Ovary (tissue), 3 donors: ENCODE data around the gene CATSPERB.

ENCODE experiments used
- CTCF ChIP-seq, 3 donors: fragments of 450-650 bp in 2 of 3; fragments of 200-600 bp in 1 of 3; IDR thresholded peaks; one replicate each; pipeline versions ENCODE4 v1.5.1 to v1.8.0; 2016 to 2022; ENCODE audit warnings: antibody characterized with exemption in 3 of 3, mild to moderate bottlenecking in 1 of 3
- POLR2A ChIP-seq: fragments of 450-650 bp; IDR thresholded peaks from one replicate; pipeline ENCODE4 v1.6.1; 2017; ENCODE audit warnings: antibody characterized with exemption, mild to moderate bottlenecking, moderate library complexity
- donor health status: DM: no; HTN: no; CAD: no.

- no peak for TF ChIP-seq CTCF (IDR thresholded peaks at IDR 0.05)
- TF ChIP-seq POLR2A: no peak
Measured at GRCh38 chr14:91731986-91732385, at the start of gene CATSPERB.
